GM12875 (cell line): ENCODE data around the gene LRRC4.

Experiments
- H3K4me3 ChIP-seq: one replicate; pipeline ENCODE4 v1.5.1; 2011; ENCODE audit warnings: low read depth, low read length, control low read depth
- CTCF ChIP-seq: IDR thresholded peaks from 2 replicates; pipeline ENCODE4 v1.5.1; 2011; ENCODE audit warnings: low read depth, mild to moderate bottlenecking, control low read depth, inconsistent platforms, low read length, moderate library complexity, borderline replicate concordance; ENCODE audit not compliant: insufficient read depth

The LRRC4 gene

GRCh38 chr7:128030654-128031611, at the start of gene LRRC4:
Gene LRRC4 (minus strand): TSS chr7:128031437. CDS start chr7:128030640, 797 bp downstream.
- no peak for TF ChIP-seq CTCF
- H3K4me3 ChIP-seq: peak within 1 kb of the TSS; percentile 51

- H3K4me3 ChIP-seq: no peak overlapping the region
- no peak for TF ChIP-seq CTCF
These were observed 48.9 kb upstream of the LRRC4 start for GRCh38 chr7:128080169-128080568.

GRCh38 chr7:128078309-128078708, 47.1 kb upstream of the LRRC4 start:
- no peak for TF ChIP-seq CTCF
- no peak overlapping the region for H3K4me3 ChIP-seq

GRCh38 chr7:128076796-128077271, 45.6 kb upstream of the LRRC4 start:
- TF ChIP-seq CTCF: no peak
- H3K4me3 ChIP-seq: no peak overlapping the region

- TF ChIP-seq CTCF: no peak
- H3K4me3 ChIP-seq: no peak overlapping the region
These were observed 45.1 kb upstream of the LRRC4 start for GRCh38 chr7:128076196-128076795.

GRCh38 chr7:128075242-128076095, 44.2 kb upstream of the LRRC4 start:
- no peak overlapping the region for H3K4me3 ChIP-seq
- no peak for TF ChIP-seq CTCF
